AG09309 (cell line): ENCODE results near the gene RADIL.
A peak's percentile ranks its signal among the peaks of the same experiment; 100 is the strongest.

Experiments used
- DNase-seq: peaks from one replicate; pipeline ENCODE4 v3.0.0-alpha.2; 2010; ENCODE audit warnings: low read depth
- H3K4me3 ChIP-seq: 2 replicates; pipeline ENCODE4 v1.5.1; 2011; ENCODE audit warnings: mild to moderate bottlenecking, low read depth, low read length, moderate library complexity; ENCODE audit not compliant: control insufficient read depth
- CTCF ChIP-seq: IDR thresholded peaks from 2 replicates; pipeline ENCODE4 v1.5.1; 2011; ENCODE audit warnings: mild to moderate bottlenecking, low read depth, low read length, inconsistent platforms; ENCODE audit not compliant: insufficient read depth, control insufficient read depth; ENCODE audit errors: missing control alignments

The RADIL gene

GRCh38 chr7:4854916-4855315 is 28.6 kb downstream of the RADIL start:
- peak; percentile 10 for DNase-seq

GRCh38 chr7:4851459-4852422 is 31.8 kb downstream of the RADIL start:
- no peak for TF ChIP-seq CTCF
- no peak overlapping the region for H3K4me3 ChIP-seq
- DNase-seq, result no peak

More at GRCh38 chr7:4854916-4855315, 28.6 kb downstream of the RADIL start:
- H3K4me3 ChIP-seq, result no peak overlapping the region
- no peak for TF ChIP-seq CTCF

GRCh38 chr7:4850262-4850795 is 33.2 kb downstream of the RADIL start:
- no peak overlapping the region for H3K4me3 ChIP-seq
- DNase-seq, result no peak
- no peak for TF ChIP-seq CTCF

GRCh38 chr7:4849390-4849789 is 34.1 kb downstream of the RADIL start:
- H3K4me3 ChIP-seq, result no peak overlapping the region
- peak; percentile 41 for TF ChIP-seq CTCF
- DNase-seq, result no peak

GRCh38 chr7:4845740-4846142 is 37.8 kb downstream of the RADIL start:
- no peak overlapping the region for H3K4me3 ChIP-seq

GRCh38 chr7:4842319-4843064 is 41.0 kb downstream of the RADIL start:
- no peak for TF ChIP-seq CTCF
- no peak for DNase-seq
- no peak overlapping the region for H3K4me3 ChIP-seq

More at GRCh38 chr7:4845740-4846142, 37.8 kb downstream of the RADIL start:
- DNase-seq, result no peak
- peak; percentile 23 for TF ChIP-seq CTCF
